Chondrocyte (in vitro differentiated cells): ENCODE results near the gene ANXA2. TPM values are rescaled to one million over a fixed set of nuclear protein-coding genes. Genes with fewer than 3 reads are reported as not detected.
A peak's percentile ranks its signal among the peaks of the same experiment; 100 is the strongest.

ENCODE experiments used
- DNase-seq: peaks from one replicate; pipeline ENCODE4 v3.0.0; 2021; ENCODE audit warnings: mixed read lengths, low spot score
- H3K27ac Mint-ChIP-seq: one replicate; pipeline ENCODE4 v1.8.0; 2021; ENCODE audit warnings: mild to moderate bottlenecking, moderate library complexity, mixed read lengths; ENCODE audit not compliant: unreplicated experiment
- H3K27me3 Mint-ChIP-seq: 2 replicates; pipeline ENCODE4 v1.8.0; 2021; ENCODE audit warnings: low read depth, mixed read lengths
- H3K36me3 Mint-ChIP-seq: 2 replicates; pipeline ENCODE4 v1.8.0; 2021; ENCODE audit warnings: low read depth, mixed read lengths
- H3K4me1 Mint-ChIP-seq: 2 replicates; pipeline ENCODE4 v1.8.0; 2021; ENCODE audit warnings: low read depth, mild to moderate bottlenecking, mixed read lengths
- H3K4me3 Mint-ChIP-seq: one replicate; pipeline ENCODE4 v1.8.0; 2021; ENCODE audit warnings: mild to moderate bottlenecking, moderate library complexity, mixed read lengths; ENCODE audit not compliant: unreplicated experiment
- H3K9me3 Mint-ChIP-seq: 2 replicates; pipeline ENCODE4 v1.8.0; 2021; ENCODE audit warnings: low read depth, mixed read lengths
- CTCF ChIP-seq: fragments of 200-600 bp; sonication (generic); IDR thresholded peaks from 2 replicates; pipeline ENCODE4 v1.5.0; 2021; ENCODE audit warnings: antibody characterized with exemption, mild to moderate bottlenecking, moderate library complexity
- total RNA-seq: library from RNA; stranded (reverse); gene quantifications from 3 replicates; pipeline ENCODE4 v1.2.1, GENCODE V29; 2021

Gene ANXA2
- total RNA-seq, 1 donor from 2014 or later: 2,819 TPM

GRCh38 chr15:60438646-60439045 lies 40.9 kb upstream of the ANXA2 start:
- Mint-ChIP-seq H3K36me3 (peaks cover 8% of the 10 kb centered on the region), H3K4me3 (no peak overlapping the region), H3K4me1 (peaks cover 15% of the 10 kb centered on the region), H3K27me3 (no peaks in the 10 kb centered on the region), H3K27ac (no peak overlapping the region), H3K9me3 (no peaks in the 10 kb centered on the region)
- TF ChIP-seq CTCF: no peak
- DNase-seq: no peak

DNA sequence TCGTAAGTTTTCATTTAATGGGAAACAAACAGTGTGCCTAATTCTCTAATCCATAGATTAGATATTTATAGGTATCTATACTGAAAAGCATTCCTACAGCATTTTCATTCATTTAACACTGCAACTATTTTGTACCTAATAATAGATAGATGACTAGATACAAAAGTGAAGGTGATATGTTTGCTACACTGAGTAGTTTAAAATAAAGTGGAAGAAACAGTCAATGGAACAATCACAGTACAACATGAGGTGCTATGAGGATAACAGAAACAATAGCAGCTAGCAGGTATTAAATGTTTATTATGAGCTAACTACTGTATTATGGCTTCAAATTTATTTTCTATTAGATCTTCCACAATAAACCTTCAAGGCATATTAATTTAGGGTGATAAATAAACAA lies 31.1 kb upstream of the ANXA2 start:
- Mint-ChIP-seq H3K9me3 (no peaks in the 10 kb centered on the region), H3K27ac (no peak overlapping the region), H3K4me1 (peaks cover 37% of the 10 kb centered on the region), H3K4me3 (no peak overlapping the region), H3K27me3 (no peaks in the 10 kb centered on the region), H3K36me3 (peaks cover 8% of the 10 kb centered on the region)
- no peak for TF ChIP-seq CTCF
- no peak for DNase-seq

GRCh38 chr15:60426870-60427508 lies 29.2 kb upstream of the ANXA2 start:
- no peaks in the 10 kb centered on the region for H3K27me3 Mint-ChIP-seq
- no peak for DNase-seq
- no peak for TF ChIP-seq CTCF
- H3K27ac Mint-ChIP-seq: peak overlapping the region; percentile 82
- peak overlapping the region; percentile 10 for H3K4me3 Mint-ChIP-seq
- H3K4me1 Mint-ChIP-seq: peaks cover 56% of the 10 kb centered on the region
- H3K9me3 Mint-ChIP-seq: no peaks in the 10 kb centered on the region
- peaks cover 7% of the 10 kb centered on the region for H3K36me3 Mint-ChIP-seq

DNA sequence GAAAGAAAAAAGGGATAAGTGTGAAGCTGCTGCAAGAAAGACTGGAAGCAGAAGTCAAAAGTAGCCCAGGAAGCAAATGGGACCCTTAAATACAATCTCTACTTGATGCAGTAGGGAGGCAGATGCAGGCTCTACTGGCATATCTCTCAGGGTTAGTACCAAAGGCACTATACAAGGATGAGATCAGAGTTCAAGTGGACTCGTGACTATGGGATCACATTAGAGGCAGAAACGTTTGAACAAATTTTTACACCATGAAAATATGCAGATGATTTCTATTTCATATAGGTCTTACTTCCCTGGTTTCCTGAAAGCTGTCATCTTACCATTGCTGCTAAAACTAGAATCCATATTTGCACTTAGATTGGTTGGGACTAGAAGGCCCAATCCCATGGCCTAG lies 27.7 kb upstream of the ANXA2 start:
- H3K27ac Mint-ChIP-seq: no peak overlapping the region
- TF ChIP-seq CTCF: no peak
- peaks cover 3% of the 10 kb centered on the region for H3K36me3 Mint-ChIP-seq
- peaks cover 70% of the 10 kb centered on the region for H3K4me1 Mint-ChIP-seq
- DNase-seq: no peak
- no peaks in the 10 kb centered on the region for H3K9me3 Mint-ChIP-seq
- no peaks in the 10 kb centered on the region for H3K27me3 Mint-ChIP-seq
- no peak overlapping the region for H3K4me3 Mint-ChIP-seq

GRCh38 chr15:60424006-60424405 lies 26.2 kb upstream of the ANXA2 start:
- H3K27ac Mint-ChIP-seq: peak overlapping the region; percentile 96
- peak overlapping the region; percentile 17 for H3K4me3 Mint-ChIP-seq
- no peaks in the 10 kb centered on the region for H3K36me3 Mint-ChIP-seq
- H3K9me3 Mint-ChIP-seq: no peaks in the 10 kb centered on the region
- H3K27me3 Mint-ChIP-seq: no peaks in the 10 kb centered on the region
- peaks cover 84% of the 10 kb centered on the region for H3K4me1 Mint-ChIP-seq
- no peak for TF ChIP-seq CTCF
- DNase-seq: no peak
